NOMO-1 (cell line): ENCODE results near the gene RNF167.

ENCODE experiments used
- DNase-seq, 2 experiments: peaks; one replicate each; lab custom pipeline; 2025; ENCODE audit not compliant: unreplicated experiment in 2 of 2; lab: John Stamatoyannopoulos, UW

Gene RNF167

GRCh38 chr17:4939796-4940554 is at the start of gene RNF167, which contains the start of gene SLC25A11:
Gene RNF167 (plus strand): TSS chr17:4940268. CDS start chr17:4940910, 642 bp downstream.
Gene SLC25A11 (minus strand): TSS chr17:4940046. CDS start chr17:4939910, 136 bp downstream.
- DNase-seq, result peak; percentile 99

GRCh38 chr17:4891411-4892410 is 48.4 kb upstream of the RNF167 start:
- DNase-seq, result no peak

GRCh38 chr17:4892499-4893221 is 47.4 kb upstream of the RNF167 start:
- DNase-seq, result no peak

GRCh38 chr17:4893272-4893671 is 46.8 kb upstream of the RNF167 start:
- no peak for DNase-seq

GRCh38 chr17:4893721-4894560 is 46.1 kb upstream of the RNF167 start:
- no peak for DNase-seq

- DNase-seq, result no peak
Measured at GRCh38 chr17:4895121-4895520, 44.9 kb upstream of the RNF167 start.

GRCh38 chr17:4895657-4896331 is 44.3 kb upstream of the RNF167 start:
- no peak for DNase-seq

GRCh38 chr17:4896332-4897197 is 43.5 kb upstream of the RNF167 start:
- DNase-seq, result no peak

- DNase-seq, result no peak
Measured at GRCh38 chr17:4897198-4897687, 42.8 kb upstream of the RNF167 start.

GRCh38 chr17:4897785-4898184 is 42.3 kb upstream of the RNF167 start:
- no peak for DNase-seq

- DNase-seq, result no peak
Measured at GRCh38 chr17:4898351-4898750, 41.7 kb upstream of the RNF167 start.

GRCh38 chr17:4898927-4899326 is 41.1 kb upstream of the RNF167 start:
- no peak for DNase-seq

- peak; percentile 60 to 68 for DNase-seq
Measured at GRCh38 chr17:4899341-4900230, 40.5 kb upstream of the RNF167 start, which contains the start of gene C17orf107. Gene C17orf107 (plus strand): TSS chr17:4899536. CDS start chr17:4899763, 227 bp downstream.

- no peak for DNase-seq
Measured at GRCh38 chr17:4900231-4901107, 39.6 kb upstream of the RNF167 start.

GRCh38 chr17:4901108-4901647 is 38.9 kb upstream of the RNF167 start:
- DNase-seq, result no peak
